NCI-H1417 treated with DMSO at 0.1 percent for 48 hours (cell line): ENCODE measurements around the gene SLC25A52.
"Not testable (repeated sequence)": the region's sequence is repeated elsewhere in the genome, so short reads cannot be mapped to it uniquely, and the experiment has no call there.

Experiments used
- DNase-seq: peaks from one replicate; lab custom pipeline; 2025; lab: John Stamatoyannopoulos, UW

Gene SLC25A52

GRCh38 chr18:31760695-31761094 lies at the start of gene SLC25A52:
Gene SLC25A52, minus strand, starts transcription at chr18:31760880. Its CDS starts 219 bp downstream, at chr18:31760661.
- no peak for DNase-seq

GRCh38 chr18:31809049-31809448 lies 48.4 kb upstream of the SLC25A52 start:
- DNase-seq: not testable (repeated sequence)

- DNase-seq: no peak
Measured at GRCh38 chr18:31801078-31801477, 40.4 kb upstream of the SLC25A52 start.

GRCh38 chr18:31799257-31799656 lies 38.6 kb upstream of the SLC25A52 start:
- not testable (repeated sequence) for DNase-seq

GRCh38 chr18:31798399-31798798 lies 37.7 kb upstream of the SLC25A52 start:
- no peak for DNase-seq

GRCh38 chr18:31795747-31796146 lies 35.1 kb upstream of the SLC25A52 start:
- no peak for DNase-seq

- DNase-seq: no peak
Measured at GRCh38 chr18:31793531-31793930, 32.9 kb upstream of the SLC25A52 start.

- DNase-seq: no peak
Measured at GRCh38 chr18:31792580-31792911, 31.9 kb upstream of the SLC25A52 start.

- no peak for DNase-seq
Measured at GRCh38 chr18:31791817-31792579, 31.3 kb upstream of the SLC25A52 start.

- no peak for DNase-seq
Measured at GRCh38 chr18:31789409-31789808, 28.7 kb upstream of the SLC25A52 start.

- no peak for DNase-seq
Measured at GRCh38 chr18:31783059-31783458, 22.4 kb upstream of the SLC25A52 start.

GRCh38 chr18:31778391-31778950 lies 17.8 kb upstream of the SLC25A52 start:
- no peak for DNase-seq

GRCh38 chr18:31776093-31776492 lies 15.4 kb upstream of the SLC25A52 start:
- DNase-seq: no peak

- no peak for DNase-seq
Measured at GRCh38 chr18:31774962-31775361, 14.3 kb upstream of the SLC25A52 start.

- no peak for DNase-seq
Measured at GRCh38 chr18:31774477-31774785, 13.8 kb upstream of the SLC25A52 start.

- no peak for DNase-seq
Measured at GRCh38 chr18:31773774-31774476, 13.2 kb upstream of the SLC25A52 start.

GRCh38 chr18:31772699-31773098 lies 12.0 kb upstream of the SLC25A52 start:
- no peak for DNase-seq

GRCh38 chr18:31750273-31750672 lies 10.4 kb downstream of the SLC25A52 start:
- no peak for DNase-seq

GRCh38 chr18:31746396-31746795 lies 14.3 kb downstream of the SLC25A52 start:
- DNase-seq: no peak

GRCh38 chr18:31744321-31745067 lies 16.2 kb downstream of the SLC25A52 start:
- DNase-seq: no peak

- not testable (repeated sequence) for DNase-seq
Measured at GRCh38 chr18:31743600-31743999, 17.1 kb downstream of the SLC25A52 start.

- DNase-seq: no peak
Measured at GRCh38 chr18:31741097-31741735, 19.5 kb downstream of the SLC25A52 start.
